BE2C (cell line): Measurements from ENCODE around the gene NFYC.

Experiments used
- DNase-seq: peaks from one replicate; pipeline ENCODE4 v3.0.0-alpha.2; 2020
- H3K27me3 ChIP-seq: fragments of 250-450 bp; sonication (Bioruptor Pico); 2 replicates; pipeline ENCODE4 v1.5.1; 2020; ENCODE audit warnings: mild to moderate bottlenecking
- H3K36me3 ChIP-seq: fragments of 250-450 bp; sonication (Bioruptor Pico); 2 replicates; pipeline ENCODE4 v1.5.1; 2020; ENCODE audit warnings: mild to moderate bottlenecking
- H3K4me1 ChIP-seq: fragments of 250-450 bp; sonication (Bioruptor Pico); 2 replicates; pipeline ENCODE4 v1.5.1; 2020
- H3K4me3 ChIP-seq: 2 replicates; pipeline ENCODE4 v1.5.1; 2011; ENCODE audit warnings: low read depth, low read length
- H3K9me3 ChIP-seq: fragments of 250-450 bp; sonication (Bioruptor Pico); 2 replicates; pipeline ENCODE4 v1.5.1; 2020
- TF ChIP-seq, protein P1 (sequence below): IDR thresholded peaks from 2 replicates; pipeline ENCODE4 v1.5.1; 2012; ENCODE audit warnings: mild to moderate bottlenecking, low read depth, low read length

Gene NFYC

DNA sequence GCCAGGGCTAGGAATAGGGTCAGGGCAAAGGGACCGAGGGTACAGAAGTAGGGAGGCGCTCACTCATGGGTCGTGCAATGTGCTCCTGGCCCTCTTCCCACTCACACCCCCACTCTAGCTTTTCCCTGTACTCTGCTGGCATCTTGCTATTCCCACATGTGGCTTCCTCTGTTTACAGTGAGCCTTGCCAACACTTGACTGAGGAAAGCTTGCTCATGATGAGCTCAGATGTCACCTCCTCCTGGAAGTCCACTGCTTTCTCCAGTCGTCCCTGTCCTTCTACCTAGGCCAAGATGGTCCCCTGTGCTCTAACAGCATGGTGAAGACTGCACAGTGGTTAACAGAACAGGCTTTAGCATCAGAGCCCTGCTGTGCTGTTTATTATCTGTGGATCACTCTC, 18.1 kb upstream of the NFYC start:
- Histone ChIP-seq H3K4me3 (no peak overlapping the region), H3K9me3 (no peaks in the 10 kb centered on the region), H3K36me3 (no peaks in the 10 kb centered on the region), H3K4me1 (no peaks in the 10 kb centered on the region), H3K27me3 (no peaks in the 10 kb centered on the region)
- TF ChIP-seq, protein P1, sequence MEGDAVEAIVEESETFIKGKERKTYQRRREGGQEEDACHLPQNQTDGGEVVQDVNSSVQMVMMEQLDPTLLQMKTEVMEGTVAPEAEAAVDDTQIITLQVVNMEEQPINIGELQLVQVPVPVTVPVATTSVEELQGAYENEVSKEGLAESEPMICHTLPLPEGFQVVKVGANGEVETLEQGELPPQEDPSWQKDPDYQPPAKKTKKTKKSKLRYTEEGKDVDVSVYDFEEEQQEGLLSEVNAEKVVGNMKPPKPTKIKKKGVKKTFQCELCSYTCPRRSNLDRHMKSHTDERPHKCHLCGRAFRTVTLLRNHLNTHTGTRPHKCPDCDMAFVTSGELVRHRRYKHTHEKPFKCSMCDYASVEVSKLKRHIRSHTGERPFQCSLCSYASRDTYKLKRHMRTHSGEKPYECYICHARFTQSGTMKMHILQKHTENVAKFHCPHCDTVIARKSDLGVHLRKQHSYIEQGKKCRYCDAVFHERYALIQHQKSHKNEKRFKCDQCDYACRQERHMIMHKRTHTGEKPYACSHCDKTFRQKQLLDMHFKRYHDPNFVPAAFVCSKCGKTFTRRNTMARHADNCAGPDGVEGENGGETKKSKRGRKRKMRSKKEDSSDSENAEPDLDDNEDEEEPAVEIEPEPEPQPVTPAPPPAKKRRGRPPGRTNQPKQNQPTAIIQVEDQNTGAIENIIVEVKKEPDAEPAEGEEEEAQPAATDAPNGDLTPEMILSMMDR, result no peak
- no peak for DNase-seq

DNA sequence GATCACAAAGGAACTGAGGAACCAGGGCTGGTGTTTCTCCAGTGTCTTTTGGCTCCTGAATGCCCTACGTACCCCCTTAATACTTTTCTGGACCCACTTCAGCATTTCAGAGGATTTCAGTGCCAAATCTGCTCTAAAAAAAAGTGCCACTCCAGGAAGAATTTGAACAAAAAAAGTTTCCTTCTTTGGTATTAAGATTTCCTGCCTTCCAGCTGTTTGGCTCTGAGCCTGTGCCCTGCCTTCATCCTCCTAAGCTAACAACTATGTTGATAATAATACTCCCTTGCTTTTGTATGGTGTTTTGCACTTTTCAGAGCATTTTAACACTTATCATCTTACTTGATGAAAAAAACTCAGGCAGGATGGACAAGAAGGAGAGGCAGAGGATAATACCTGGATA, 15.0 kb upstream of the NFYC start:
- Histone ChIP-seq H3K36me3 (no peaks in the 10 kb centered on the region), H3K9me3 (no peaks in the 10 kb centered on the region), H3K27me3 (no peaks in the 10 kb centered on the region), H3K4me1 (no peaks in the 10 kb centered on the region), H3K4me3 (no peak overlapping the region)
- no peak for DNase-seq
- TF ChIP-seq, protein P1, result no peak

DNA sequence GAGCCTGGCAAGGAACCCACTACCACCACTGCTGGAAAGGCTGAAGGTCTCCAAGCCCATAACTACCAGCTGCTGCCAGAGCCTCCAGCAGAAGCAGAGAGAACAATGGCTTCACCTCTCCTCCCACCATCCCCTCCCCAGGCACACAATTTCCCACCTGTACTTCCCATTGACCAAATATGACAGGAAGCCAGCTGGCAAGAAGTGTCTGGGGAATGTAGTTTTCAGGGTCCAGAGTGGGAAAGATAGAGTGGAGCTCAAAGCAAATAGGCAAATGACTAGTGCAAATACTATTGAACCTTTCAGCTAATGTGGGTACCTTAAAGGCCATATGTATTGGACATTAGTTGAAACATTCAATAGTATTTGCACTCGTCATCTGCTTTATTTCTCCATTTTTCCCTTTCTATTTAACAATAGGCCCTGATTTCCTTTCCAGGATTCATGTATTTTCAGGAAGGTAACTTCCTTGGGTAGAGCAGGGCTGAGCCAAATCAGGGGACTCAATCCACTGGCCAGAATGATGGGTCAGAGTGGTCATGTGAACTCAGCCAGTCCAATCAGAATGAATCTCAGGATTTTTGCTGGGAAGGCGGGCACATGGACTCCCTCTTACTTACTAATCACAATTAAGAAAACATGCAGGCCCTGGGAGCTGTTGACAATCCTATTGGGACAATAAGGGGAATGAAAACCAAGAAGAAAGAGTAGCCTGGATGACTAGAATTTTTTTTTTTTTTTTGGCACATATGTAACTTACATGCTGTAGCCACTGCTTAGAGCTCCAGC, 12.1 kb upstream of the NFYC start:
- H3K27me3 ChIP-seq, result no peaks in the 10 kb centered on the region
- no peaks in the 10 kb centered on the region for H3K9me3 ChIP-seq
- TF ChIP-seq, protein P1, result no peak
- H3K4me1 ChIP-seq, result no peaks in the 10 kb centered on the region
- H3K36me3 ChIP-seq, result no peaks in the 10 kb centered on the region
- H3K4me3 ChIP-seq, result no peak overlapping the region
- DNase-seq, result no peak

DNA sequence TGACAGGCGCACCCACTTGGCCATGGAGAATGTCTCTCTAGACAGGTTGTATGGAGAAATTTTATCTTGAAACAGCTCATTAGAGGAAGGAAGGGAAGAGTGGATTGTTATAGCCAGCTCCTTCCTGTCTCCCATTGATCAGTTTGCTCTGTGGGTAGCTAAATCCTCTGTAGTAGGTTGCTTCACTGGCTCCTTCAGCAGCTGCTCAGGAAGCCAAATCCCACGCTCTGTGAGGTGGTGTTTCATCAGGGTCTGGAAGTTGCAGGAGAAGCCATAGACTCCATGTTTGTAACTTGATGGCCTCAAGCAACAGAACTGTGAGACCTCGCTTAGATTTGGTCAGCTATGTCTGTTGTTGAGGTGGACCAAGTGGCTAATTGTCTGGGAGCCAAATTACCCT, 6.8 kb upstream of the NFYC start:
- H3K9me3 ChIP-seq, result no peaks in the 10 kb centered on the region
- no peaks in the 10 kb centered on the region for H3K27me3 ChIP-seq
- H3K4me1 ChIP-seq, result no peaks in the 10 kb centered on the region
- H3K4me3 ChIP-seq, result no peak overlapping the region
- TF ChIP-seq, protein P1, result no peak
- peaks cover 2% of the 10 kb centered on the region; the same call in 1 of the 2 replicates for H3K36me3 ChIP-seq
- no peak for DNase-seq

DNA sequence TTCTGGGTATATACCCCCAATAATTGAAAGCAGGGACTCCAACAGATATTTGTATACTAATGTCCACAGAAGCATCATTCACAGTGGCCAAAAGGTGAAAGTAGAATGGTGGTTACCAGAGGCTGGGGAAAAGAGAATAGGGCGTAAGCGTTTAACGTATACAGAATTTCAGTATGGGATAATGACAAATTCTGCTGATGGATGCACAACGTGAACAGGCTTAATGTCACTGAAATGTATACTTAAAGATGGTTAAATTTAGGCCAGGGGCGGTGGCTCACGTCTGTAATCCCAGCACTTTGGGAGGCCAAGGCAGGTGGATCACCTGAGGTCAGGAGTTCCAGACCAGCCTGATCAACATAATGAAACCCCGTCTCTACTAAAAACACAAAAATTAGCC, 4.4 kb upstream of the NFYC start:
- Histone ChIP-seq H3K36me3 (peaks cover 2% of the 10 kb centered on the region; the same call in 1 of the 2 replicates), H3K9me3 (no peaks in the 10 kb centered on the region), H3K27me3 (no peaks in the 10 kb centered on the region), H3K4me3 (no peak overlapping the region), H3K4me1 (no peaks in the 10 kb centered on the region; the same call in 1 of the 2 replicates)
- TF ChIP-seq, protein P1, result no peak
- DNase-seq, result no peak

DNA sequence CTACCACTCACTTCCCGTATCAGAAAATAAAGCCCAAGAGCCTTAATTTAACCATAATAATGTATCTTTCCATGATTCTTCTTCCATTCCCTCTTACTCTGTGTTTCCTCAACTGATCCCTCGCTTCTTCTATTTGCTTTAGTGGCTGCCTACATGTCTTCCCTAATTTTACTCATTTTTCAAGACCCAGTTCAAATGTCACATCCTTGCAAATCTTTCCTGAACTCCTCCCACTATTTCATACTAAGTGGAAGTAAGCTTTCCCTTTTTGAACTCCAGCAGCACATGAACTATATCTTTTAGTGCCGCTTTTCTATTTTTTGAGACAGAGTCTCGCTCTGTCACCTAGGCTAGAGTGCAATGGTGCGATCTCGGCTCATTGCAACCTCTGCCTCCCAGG, 3.8 kb upstream of the NFYC start:
- Histone ChIP-seq H3K27me3 (no peaks in the 10 kb centered on the region), H3K9me3 (no peaks in the 10 kb centered on the region), H3K4me1 (no peaks in the 10 kb centered on the region; the same call in 1 of the 2 replicates), H3K36me3 (peaks cover 2% of the 10 kb centered on the region; the same call in 1 of the 2 replicates), H3K4me3 (no peak overlapping the region)
- no peak for DNase-seq
- TF ChIP-seq, protein P1, result no peak
